IMR-90 (cell line): Measurements from ENCODE around the gene KDM2A.

Source experiments
- BHLHE40 ChIP-seq: fragments of 150-350 bp; IDR thresholded peaks from 2 replicates; pipeline ENCODE4 v1.6.1; 2016; ENCODE audit warnings: mild to moderate bottlenecking, low read depth, low read length
- CTCF ChIP-seq: conservative IDR thresholded peaks from 2 replicates; pipeline ENCODE4 v1.5.1; 2012; ENCODE audit warnings: mild to moderate bottlenecking, low read depth, low read length, improper control_type of control experiment
- FOS ChIP-seq: fragments of 150-350 bp; IDR thresholded peaks from 2 replicates; pipeline ENCODE4 v1.6.1; 2016; ENCODE audit warnings: low read depth, low read length
- NFE2L2 ChIP-seq: fragments of 150-350 bp; IDR thresholded peaks from 2 replicates; pipeline ENCODE4 v1.6.1; 2016; ENCODE audit warnings: low read depth, mild to moderate bottlenecking, low read length
- POLR2A ChIP-seq: IDR thresholded peaks from 2 replicates; pipeline ENCODE4 v1.6.1; 2012; ENCODE audit warnings: mild to moderate bottlenecking, low read depth, low read length
- RAD21 ChIP-seq: IDR thresholded peaks from 2 replicates; pipeline ENCODE4 v1.6.1; 2012; ENCODE audit warnings: low read length, improper control_type of control experiment
- TF ChIP-seq, protein P1 (sequence below): fragments of 150-350 bp; IDR thresholded peaks from 2 replicates; pipeline ENCODE4 v1.6.1; 2016; ENCODE audit warnings: low read depth, mild to moderate bottlenecking, low read length, moderate library complexity, borderline replicate concordance

GRCh38 chr11:67157691-67158090 lies 38.6 kb downstream of the KDM2A start:
- TF ChIP-seq POLR2A = no peak
- TF ChIP-seq CTCF = no peak
- TF ChIP-seq BHLHE40 = no peak
- no peak for TF ChIP-seq FOS
- no peak for TF ChIP-seq RAD21
- no peak for TF ChIP-seq NFE2L2
- TF ChIP-seq, protein P1, sequence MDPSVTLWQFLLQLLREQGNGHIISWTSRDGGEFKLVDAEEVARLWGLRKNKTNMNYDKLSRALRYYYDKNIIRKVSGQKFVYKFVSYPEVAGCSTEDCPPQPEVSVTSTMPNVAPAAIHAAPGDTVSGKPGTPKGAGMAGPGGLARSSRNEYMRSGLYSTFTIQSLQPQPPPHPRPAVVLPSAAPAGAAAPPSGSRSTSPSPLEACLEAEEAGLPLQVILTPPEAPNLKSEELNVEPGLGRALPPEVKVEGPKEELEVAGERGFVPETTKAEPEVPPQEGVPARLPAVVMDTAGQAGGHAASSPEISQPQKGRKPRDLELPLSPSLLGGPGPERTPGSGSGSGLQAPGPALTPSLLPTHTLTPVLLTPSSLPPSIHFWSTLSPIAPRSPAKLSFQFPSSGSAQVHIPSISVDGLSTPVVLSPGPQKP = no peak
